LNCaP clone FGC (cell line): Measurements from ENCODE around the gene PTPRG.

ENCODE experiments used
- DNase-seq: peaks from one replicate; pipeline ENCODE4 v3.0.0-alpha.2; 2011; ENCODE audit warnings: low read depth
- H3K4me3 ChIP-seq: 2 replicates; pipeline ENCODE4 v1.5.1; 2011; ENCODE audit warnings: mild to moderate bottlenecking, low read depth, low read length, control low read depth
- CTCF ChIP-seq: IDR thresholded peaks from 2 replicates; pipeline ENCODE4 v1.5.1; 2012; ENCODE audit warnings: mild to moderate bottlenecking; ENCODE audit not compliant: control insufficient read depth, insufficient read depth; ENCODE audit errors: extremely low read depth

PTPRG gene

GRCh38 chr3:62252438-62253157 is 691.2 kb downstream of the PTPRG start:
- no peak for TF ChIP-seq CTCF
- DNase-seq, result no peak
- H3K4me3 ChIP-seq, result no peak overlapping the region

- no peak overlapping the region for H3K4me3 ChIP-seq
- no peak for TF ChIP-seq CTCF
- DNase-seq, result no peak
These were observed 692.6 kb downstream of the PTPRG start for GRCh38 chr3:62253971-62254370.

- no peak for DNase-seq
- no peak for TF ChIP-seq CTCF
- no peak overlapping the region for H3K4me3 ChIP-seq
These were observed 694.4 kb downstream of the PTPRG start for GRCh38 chr3:62255758-62256157.

- DNase-seq, result no peak
- H3K4me3 ChIP-seq, result no peak overlapping the region
- no peak for TF ChIP-seq CTCF
These were observed 698.6 kb downstream of the PTPRG start for GRCh38 chr3:62259924-62260323.

GRCh38 chr3:62260655-62261054 is 699.3 kb downstream of the PTPRG start:
- no peak overlapping the region for H3K4me3 ChIP-seq
- DNase-seq, result no peak
- TF ChIP-seq CTCF, result no peak

- no peak overlapping the region for H3K4me3 ChIP-seq
- no peak for DNase-seq
- no peak for TF ChIP-seq CTCF
These were observed 699.8 kb downstream of the PTPRG start for GRCh38 chr3:62261121-62261520.

GRCh38 chr3:62261736-62262135 is 700.4 kb downstream of the PTPRG start:
- H3K4me3 ChIP-seq, result no peak overlapping the region
- TF ChIP-seq CTCF, result no peak
- DNase-seq, result no peak
